Gastroesophageal sphincter (tissue), 4 donors: ENCODE data around the gene PAX5. TPM values are rescaled to one million over a fixed set of nuclear protein-coding genes. Genes with fewer than 3 reads are reported as not detected.

Experiments
- ATAC-seq: fragments of 150-250 bp; one replicate; pipeline ENCODE4 v1.9.1; 2016; ENCODE audit warnings: mild to moderate bottlenecking, moderate library complexity
- H3K27ac ChIP-seq, 4 donors: fragments of 200-600 bp; sonication (generic) in 3 of 4; 1 replicate in 3 of 4; 2 replicates in 1 of 4; pipeline ENCODE4 v1.5.1; 2016 to 2019
- H3K27me3 ChIP-seq: fragments of 200-600 bp; sonication (generic); one replicate; pipeline ENCODE4 v1.5.1; 2019
- H3K36me3 ChIP-seq, 2 donors: fragments of 200-600 bp; sonication (generic); one replicate each; pipeline ENCODE4 v1.5.1; 2019; ENCODE audit warnings: control low read depth in 1 of 2
- H3K4me1 ChIP-seq, 3 donors: fragments of 200-600 bp; sonication (generic); 1 replicate in 2 of 3; 2 replicates in 1 of 3; pipeline ENCODE4 v1.5.1; 2016 to 2019; ENCODE audit warnings: control low read depth in 2 of 3
- H3K4me3 ChIP-seq, 2 donors: fragments of 200-600 bp; sonication (generic); one replicate each; pipeline ENCODE4 v1.5.1; 2019; ENCODE audit warnings: mild to moderate bottlenecking in 1 of 2, moderate library complexity in 1 of 2
- H3K9me3 ChIP-seq, 3 donors: fragments of 200-600 bp; sonication (generic); one replicate each; pipeline ENCODE4 v1.5.1; 2017 to 2019; ENCODE audit warnings: control low read depth in 2 of 3
- EP300 ChIP-seq: sonication (generic); formaldehyde crosslinking; IDR thresholded peaks from one replicate; pipeline ENCODE4 v1.6.1; 2017; ENCODE audit warnings: antibody characterized with exemption, mild to moderate bottlenecking
- POLR2A ChIP-seq, 2 donors: fragments of 450-650 bp; IDR thresholded peaks; one replicate each; pipeline ENCODE4 v1.6.1; 2017; ENCODE audit warnings: antibody characterized with exemption in 2 of 2, mild to moderate bottlenecking in 2 of 2, moderate library complexity in 1 of 2
- POLR2AphosphoS5 ChIP-seq: sonication (generic); formaldehyde crosslinking; IDR thresholded peaks from one replicate; pipeline ENCODE4 v1.6.1; 2017; ENCODE audit warnings: antibody characterized with exemption
- WGBS, 2 donors: methylation state at CpG; one replicate each; pipeline ENCODE4 v1.1.5; 2018; ENCODE audit warnings: low coverage in 1 of 2; 5-methylcytosine and 5-hydroxymethylcytosine counted together
- total RNA-seq, 4 donors: library from RNA; depleted of rRNA; stranded (reverse); fragments of >200 nt; gene quantifications; one replicate each; pipeline ENCODE4 v1.1.0, GENCODE V29; 2016
- TF ChIP-seq, protein P1 (sequence below), 4 experiments: fragments of 200-600 bp in 2 of 4; fragments of 450-650 bp in 2 of 4; sonication (generic) in 1 of 4; IDR thresholded peaks; one replicate each; pipeline ENCODE4 v1.5.1; 2017 to 2019; ENCODE audit warnings: antibody characterized with exemption in 4 of 4, mild to moderate bottlenecking in 2 of 4, moderate library complexity in 2 of 4

PAX5 gene
- total RNA-seq, 4 donors from 2014 or later: under 0.01 TPM; not detected in 3

- Histone ChIP-seq H3K27me3 (peaks cover 38% of the 10 kb centered on the region), H3K27ac (no peak overlapping the region), H3K36me3 (no peaks in the 10 kb centered on the region), H3K4me1 (no peaks in the 10 kb centered on the region), H3K9me3 (no peaks in the 10 kb centered on the region), H3K4me3 (no peak overlapping the region)
- WGBS, 2 donors: 40 to 89% methylated on average over 3 of the region's 18 CpGs
- no peak for TF ChIP-seq POLR2AphosphoS5
- TF ChIP-seq EP300: no peak
- TF ChIP-seq, protein P1, sequence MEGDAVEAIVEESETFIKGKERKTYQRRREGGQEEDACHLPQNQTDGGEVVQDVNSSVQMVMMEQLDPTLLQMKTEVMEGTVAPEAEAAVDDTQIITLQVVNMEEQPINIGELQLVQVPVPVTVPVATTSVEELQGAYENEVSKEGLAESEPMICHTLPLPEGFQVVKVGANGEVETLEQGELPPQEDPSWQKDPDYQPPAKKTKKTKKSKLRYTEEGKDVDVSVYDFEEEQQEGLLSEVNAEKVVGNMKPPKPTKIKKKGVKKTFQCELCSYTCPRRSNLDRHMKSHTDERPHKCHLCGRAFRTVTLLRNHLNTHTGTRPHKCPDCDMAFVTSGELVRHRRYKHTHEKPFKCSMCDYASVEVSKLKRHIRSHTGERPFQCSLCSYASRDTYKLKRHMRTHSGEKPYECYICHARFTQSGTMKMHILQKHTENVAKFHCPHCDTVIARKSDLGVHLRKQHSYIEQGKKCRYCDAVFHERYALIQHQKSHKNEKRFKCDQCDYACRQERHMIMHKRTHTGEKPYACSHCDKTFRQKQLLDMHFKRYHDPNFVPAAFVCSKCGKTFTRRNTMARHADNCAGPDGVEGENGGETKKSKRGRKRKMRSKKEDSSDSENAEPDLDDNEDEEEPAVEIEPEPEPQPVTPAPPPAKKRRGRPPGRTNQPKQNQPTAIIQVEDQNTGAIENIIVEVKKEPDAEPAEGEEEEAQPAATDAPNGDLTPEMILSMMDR (IDR thresholded peaks at IDR 0.05): no peak
- TF ChIP-seq POLR2A (IDR thresholded peaks at IDR 0.05): no peak
- no peak for ATAC-seq
Observed at GRCh38 chr9:36878986-36879982, 154.8 kb downstream of the PAX5 start.

- 76 to 80% methylated on average over 4 to 6 of the region's 6 CpGs for WGBS, 2 donors
- peaks cover 23% of the 10 kb centered on the region for H3K27me3 ChIP-seq
- H3K9me3 ChIP-seq: no peaks in the 10 kb centered on the region
- H3K4me1 ChIP-seq: no peaks in the 10 kb centered on the region
- H3K36me3 ChIP-seq: no peaks in the 10 kb centered on the region
- H3K4me3 ChIP-seq: no peak overlapping the region
- TF ChIP-seq POLR2A (IDR thresholded peaks at IDR 0.05): no peak
- TF ChIP-seq, protein P1 (IDR thresholded peaks at IDR 0.05): no peak
- TF ChIP-seq EP300: no peak
- no peak for TF ChIP-seq POLR2AphosphoS5
- ATAC-seq: no peak
- H3K27ac ChIP-seq: no peak overlapping the region
Observed at GRCh38 chr9:36877239-36877638, 156.8 kb downstream of the PAX5 start.

DNA sequence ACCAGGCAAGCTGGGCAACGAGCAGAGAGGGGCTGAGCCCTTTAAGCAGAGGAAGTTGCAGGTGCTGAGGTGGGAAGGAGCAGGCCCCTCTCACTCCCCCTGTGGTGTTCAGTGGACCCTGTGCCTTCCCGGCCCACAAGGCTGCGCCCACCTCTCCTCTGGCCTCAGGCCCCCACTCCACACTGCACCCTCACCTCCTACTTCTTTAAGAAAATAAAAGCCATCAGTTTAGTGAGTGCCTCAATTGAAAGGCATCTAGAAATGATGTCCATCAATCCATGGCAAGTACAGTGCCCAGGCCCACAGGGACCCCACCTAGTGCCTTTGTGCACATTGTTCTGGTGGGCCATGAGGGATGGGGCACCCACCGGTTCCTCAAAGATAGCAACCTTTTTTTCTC, 158.0 kb downstream of the PAX5 start:
- H3K9me3 ChIP-seq: no peaks in the 10 kb centered on the region
- no peak overlapping the region for H3K4me3 ChIP-seq
- no peak for ATAC-seq

DNA sequence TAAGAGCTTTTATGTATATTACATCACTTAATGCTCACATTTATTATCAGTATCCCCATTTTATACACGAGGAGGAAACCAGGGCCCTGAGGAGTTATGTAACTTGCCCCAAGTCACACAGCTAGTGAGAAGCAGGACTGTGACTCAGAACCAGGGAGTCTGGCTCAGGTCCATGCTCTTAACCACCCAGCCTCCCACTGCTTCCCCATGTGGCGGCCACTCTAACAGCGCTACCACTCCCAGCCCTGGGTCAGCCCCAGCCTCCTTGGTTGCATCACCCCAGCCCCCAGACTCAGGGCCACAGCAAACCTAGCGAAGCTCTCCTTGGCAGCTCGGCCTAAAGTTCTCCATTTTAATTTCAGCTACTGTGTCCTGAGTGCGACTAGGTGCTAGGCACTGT, 159.1 kb downstream of the PAX5 start:
- peaks cover 16% of the 10 kb centered on the region for H3K27me3 ChIP-seq
- H3K9me3 ChIP-seq: no peaks in the 10 kb centered on the region
- no peak overlapping the region for H3K27ac ChIP-seq
- H3K4me3 ChIP-seq: no peak overlapping the region
- ATAC-seq: no peak
- TF ChIP-seq POLR2AphosphoS5 (no peak), EP300 (no peak), POLR2A (IDR thresholded peaks at IDR 0.05) (no peak)
- TF ChIP-seq, protein P1 (IDR thresholded peaks at IDR 0.05): no peak
- no peaks in the 10 kb centered on the region for H3K4me1 ChIP-seq
- no peaks in the 10 kb centered on the region for H3K36me3 ChIP-seq
- 40 to 57% methylated on average over 1 of the region's 6 CpGs for WGBS, 2 donors

More for the DNA sequence above, 158.0 kb downstream of the PAX5 start:
- Histone ChIP-seq H3K4me1 (no peaks in the 10 kb centered on the region), H3K27me3 (peaks cover 16% of the 10 kb centered on the region), H3K36me3 (no peaks in the 10 kb centered on the region), H3K27ac (no peak overlapping the region)
- no peak for TF ChIP-seq POLR2AphosphoS5
- TF ChIP-seq POLR2A (IDR thresholded peaks at IDR 0.05): no peak
- TF ChIP-seq EP300: no peak
- TF ChIP-seq, protein P1 (IDR thresholded peaks at IDR 0.05): no peak
- 77% methylated on average over 3 of the region's 4 CpGs; no CpG with 5 or more reads in 1 of the 2 donors for WGBS, 2 donors
